GM12878 (cell line): ENCODE data around the gene TMED3.

Experiments
- ATF7 ChIP-seq: fragments of 450-650 bp; IDR thresholded peaks from 2 replicates; pipeline ENCODE4 v1.6.1; 2016; ENCODE audit warnings: low read depth, mild to moderate bottlenecking
- CHD1 ChIP-seq: IDR thresholded peaks from 2 replicates; pipeline ENCODE4 v1.6.1; 2012; ENCODE audit warnings: low read depth, low read length, improper control_type of control experiment
- ESRRA ChIP-seq: IDR thresholded peaks from 2 replicates; pipeline ENCODE4 v1.6.1; 2012; ENCODE audit warnings: mild to moderate bottlenecking, low read length, improper control_type of control experiment
- JUNB ChIP-seq: IDR thresholded peaks from 2 replicates; pipeline ENCODE4 v1.6.1; 2016; ENCODE audit warnings: antibody characterized with exemption, mild to moderate bottlenecking
- NR2C2 ChIP-seq: IDR thresholded peaks from 2 replicates; pipeline ENCODE4 v1.6.1; 2011; ENCODE audit warnings: borderline replicate concordance, low read depth; ENCODE audit not compliant: control insufficient read depth, insufficient read length
- PAX5 ChIP-seq: IDR thresholded peaks from 2 replicates; pipeline ENCODE4 v1.6.1; 2011; ENCODE audit warnings: low read depth, low read length, borderline replicate concordance
- POLR2A ChIP-seq: IDR thresholded peaks from 2 replicates; pipeline ENCODE4 v1.6.1; 2011; ENCODE audit warnings: low read depth, mild to moderate bottlenecking, low read length
- POLR2AphosphoS5 ChIP-seq: IDR thresholded peaks from 2 replicates; pipeline ENCODE4 v1.6.1; 2011; ENCODE audit warnings: mild to moderate bottlenecking, low read length, inconsistent platforms
- YY1 ChIP-seq: IDR thresholded peaks from 2 replicates; pipeline ENCODE4 v1.6.1; 2011; ENCODE audit warnings: low read depth, mild to moderate bottlenecking, low read length
- ZNF274 ChIP-seq: IDR thresholded peaks from one replicate; pipeline ENCODE4 v1.8.0; 2011; ENCODE audit not compliant: insufficient read length, insufficient read depth
- TF ChIP-seq, protein P1 (sequence below): fragments of 450-650 bp; IDR thresholded peaks from 2 replicates; pipeline ENCODE4 v1.6.1; 2017; ENCODE audit warnings: mild to moderate bottlenecking
- TF ChIP-seq, protein P2 (sequence below), 3 experiments: IDR thresholded peaks in 2 of 3; conservative IDR thresholded peaks in 1 of 3; 2 replicates each; pipeline ENCODE4 v1.5.1; 2011; ENCODE audit warnings: low read depth in 3 of 3, low read length in 3 of 3, mild to moderate bottlenecking in 3 of 3, control low read depth in 2 of 3, moderate library complexity in 2 of 3, inconsistent platforms in 1 of 3, mixed read lengths in 1 of 3; ENCODE audit not compliant: control insufficient read depth in 2 of 3, insufficient read depth in 1 of 3; ENCODE audit errors: extremely low read depth in 1 of 3
- TF ChIP-seq, protein P3 (sequence below): IDR thresholded peaks from 2 replicates; pipeline ENCODE4 v1.6.1; 2012; ENCODE audit warnings: mild to moderate bottlenecking, low read depth, low read length

DNA sequence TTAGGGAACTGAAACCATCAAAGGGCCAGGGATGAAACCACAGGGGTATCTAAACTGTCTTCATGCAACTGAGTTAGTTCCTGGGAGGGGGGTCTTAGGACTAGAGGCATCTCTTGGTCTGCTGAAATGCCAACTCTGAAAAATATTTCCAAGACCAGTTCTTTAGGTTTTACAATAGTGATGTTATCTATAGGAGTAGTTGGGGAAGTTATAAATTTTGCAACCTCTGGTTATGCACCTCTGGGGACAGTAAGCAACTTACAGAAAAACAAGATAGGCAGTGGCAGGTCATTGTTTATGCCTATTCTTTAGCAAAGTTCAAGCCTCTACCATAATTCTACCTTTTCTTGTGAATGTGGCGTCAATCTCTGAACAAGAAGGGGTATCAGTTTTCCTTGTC lies 60.7 kb downstream of the TMED3 start:
- no peak for TF ChIP-seq YY1
- TF ChIP-seq ESRRA = no peak
- TF ChIP-seq, protein P1, sequence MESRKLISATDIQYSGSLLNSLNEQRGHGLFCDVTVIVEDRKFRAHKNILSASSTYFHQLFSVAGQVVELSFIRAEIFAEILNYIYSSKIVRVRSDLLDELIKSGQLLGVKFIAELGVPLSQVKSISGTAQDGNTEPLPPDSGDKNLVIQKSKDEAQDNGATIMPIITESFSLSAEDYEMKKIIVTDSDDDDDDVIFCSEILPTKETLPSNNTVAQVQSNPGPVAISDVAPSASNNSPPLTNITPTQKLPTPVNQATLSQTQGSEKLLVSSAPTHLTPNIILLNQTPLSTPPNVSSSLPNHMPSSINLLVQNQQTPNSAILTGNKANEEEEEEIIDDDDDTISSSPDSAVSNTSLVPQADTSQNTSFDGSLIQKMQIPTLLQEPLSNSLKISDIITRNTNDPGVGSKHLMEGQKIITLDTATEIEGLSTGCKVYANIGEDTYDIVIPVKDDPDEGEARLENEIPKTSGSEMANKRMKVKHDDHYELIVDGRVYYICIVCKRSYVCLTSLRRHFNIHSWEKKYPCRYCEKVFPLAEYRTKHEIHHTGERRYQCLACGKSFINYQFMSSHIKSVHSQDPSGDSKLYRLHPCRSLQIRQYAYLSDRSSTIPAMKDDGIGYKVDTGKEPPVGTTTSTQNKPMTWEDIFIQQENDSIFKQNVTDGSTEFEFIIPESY = no peak
- no peak for TF ChIP-seq ZNF274
- no peak for TF ChIP-seq JUNB
- TF ChIP-seq, protein P2, sequence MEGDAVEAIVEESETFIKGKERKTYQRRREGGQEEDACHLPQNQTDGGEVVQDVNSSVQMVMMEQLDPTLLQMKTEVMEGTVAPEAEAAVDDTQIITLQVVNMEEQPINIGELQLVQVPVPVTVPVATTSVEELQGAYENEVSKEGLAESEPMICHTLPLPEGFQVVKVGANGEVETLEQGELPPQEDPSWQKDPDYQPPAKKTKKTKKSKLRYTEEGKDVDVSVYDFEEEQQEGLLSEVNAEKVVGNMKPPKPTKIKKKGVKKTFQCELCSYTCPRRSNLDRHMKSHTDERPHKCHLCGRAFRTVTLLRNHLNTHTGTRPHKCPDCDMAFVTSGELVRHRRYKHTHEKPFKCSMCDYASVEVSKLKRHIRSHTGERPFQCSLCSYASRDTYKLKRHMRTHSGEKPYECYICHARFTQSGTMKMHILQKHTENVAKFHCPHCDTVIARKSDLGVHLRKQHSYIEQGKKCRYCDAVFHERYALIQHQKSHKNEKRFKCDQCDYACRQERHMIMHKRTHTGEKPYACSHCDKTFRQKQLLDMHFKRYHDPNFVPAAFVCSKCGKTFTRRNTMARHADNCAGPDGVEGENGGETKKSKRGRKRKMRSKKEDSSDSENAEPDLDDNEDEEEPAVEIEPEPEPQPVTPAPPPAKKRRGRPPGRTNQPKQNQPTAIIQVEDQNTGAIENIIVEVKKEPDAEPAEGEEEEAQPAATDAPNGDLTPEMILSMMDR (IDR thresholded peaks at IDR 0.05 in 2 of 3, conservative IDR thresholded peaks at IDR 0.05 in 1 of 3; ENCODE audit: control insufficient read depth in 2 of 3, extremely low read depth in 1 of 3, insufficient read depth in 1 of 3, low read depth in 3 of 3, low read length in 3 of 3) = no peak
- no peak for TF ChIP-seq PAX5
- TF ChIP-seq, protein P3, sequence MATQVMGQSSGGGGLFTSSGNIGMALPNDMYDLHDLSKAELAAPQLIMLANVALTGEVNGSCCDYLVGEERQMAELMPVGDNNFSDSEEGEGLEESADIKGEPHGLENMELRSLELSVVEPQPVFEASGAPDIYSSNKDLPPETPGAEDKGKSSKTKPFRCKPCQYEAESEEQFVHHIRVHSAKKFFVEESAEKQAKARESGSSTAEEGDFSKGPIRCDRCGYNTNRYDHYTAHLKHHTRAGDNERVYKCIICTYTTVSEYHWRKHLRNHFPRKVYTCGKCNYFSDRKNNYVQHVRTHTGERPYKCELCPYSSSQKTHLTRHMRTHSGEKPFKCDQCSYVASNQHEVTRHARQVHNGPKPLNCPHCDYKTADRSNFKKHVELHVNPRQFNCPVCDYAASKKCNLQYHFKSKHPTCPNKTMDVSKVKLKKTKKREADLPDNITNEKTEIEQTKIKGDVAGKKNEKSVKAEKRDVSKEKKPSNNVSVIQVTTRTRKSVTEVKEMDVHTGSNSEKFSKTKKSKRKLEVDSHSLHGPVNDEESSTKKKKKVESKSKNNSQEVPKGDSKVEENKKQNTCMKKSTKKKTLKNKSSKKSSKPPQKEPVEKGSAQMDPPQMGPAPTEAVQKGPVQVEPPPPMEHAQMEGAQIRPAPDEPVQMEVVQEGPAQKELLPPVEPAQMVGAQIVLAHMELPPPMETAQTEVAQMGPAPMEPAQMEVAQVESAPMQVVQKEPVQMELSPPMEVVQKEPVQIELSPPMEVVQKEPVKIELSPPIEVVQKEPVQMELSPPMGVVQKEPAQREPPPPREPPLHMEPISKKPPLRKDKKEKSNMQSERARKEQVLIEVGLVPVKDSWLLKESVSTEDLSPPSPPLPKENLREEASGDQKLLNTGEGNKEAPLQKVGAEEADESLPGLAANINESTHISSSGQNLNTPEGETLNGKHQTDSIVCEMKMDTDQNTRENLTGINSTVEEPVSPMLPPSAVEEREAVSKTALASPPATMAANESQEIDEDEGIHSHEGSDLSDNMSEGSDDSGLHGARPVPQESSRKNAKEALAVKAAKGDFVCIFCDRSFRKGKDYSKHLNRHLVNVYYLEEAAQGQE = no peak
- no peak for TF ChIP-seq ATF7
- no peak for TF ChIP-seq POLR2AphosphoS5
- TF ChIP-seq POLR2A = no peak
- TF ChIP-seq NR2C2 = no peak
- TF ChIP-seq CHD1 = no peak
